KG1 (cell line): ENCODE results near the gene FOLR3.
"Not testable (repeated sequence)": the region's sequence is repeated elsewhere in the genome, so short reads cannot be mapped to it uniquely, and the experiment has no call there.

Source experiments
- DNase-seq: peaks from one replicate; lab custom pipeline; 2025; lab: John Stamatoyannopoulos, UW

The FOLR3 gene

GRCh38 chr11:72135473-72135872 is at the start of gene FOLR3:
FOLR3 (plus strand) TSS chr11:72135725; CDS start chr11:72135953, 228 bp downstream.
- DNase-seq: not testable (repeated sequence)

GRCh38 chr11:72088076-72088808 is 47.3 kb upstream of the FOLR3 start:
- no peak for DNase-seq

- DNase-seq: peak; percentile 90
Measured at GRCh38 chr11:72091292-72091691, 44.2 kb upstream of the FOLR3 start.

GRCh38 chr11:72098741-72099140 is 36.8 kb upstream of the FOLR3 start:
- DNase-seq: no peak

GRCh38 chr11:72100009-72100408 is 35.5 kb upstream of the FOLR3 start:
- no peak for DNase-seq

GRCh38 chr11:72100462-72100861 is 35.1 kb upstream of the FOLR3 start:
- peak; percentile 89 for DNase-seq

- no peak for DNase-seq
Measured at GRCh38 chr11:72102162-72102561, 33.4 kb upstream of the FOLR3 start.

GRCh38 chr11:72102631-72102945 is 32.9 kb upstream of the FOLR3 start:
- peak; percentile 67 for DNase-seq

- peak; percentile 99 for DNase-seq
Measured at GRCh38 chr11:72102946-72103753, 32.4 kb upstream of the FOLR3 start, which contains the start of gene LAMTOR1. LAMTOR1 (minus strand) TSS chr11:72103297; CDS start chr11:72103224, 73 bp downstream.

GRCh38 chr11:72103754-72104167 is 31.8 kb upstream of the FOLR3 start:
- DNase-seq: no peak

- DNase-seq: no peak
Measured at GRCh38 chr11:72105888-72106287, 29.6 kb upstream of the FOLR3 start, which contains the start of gene TOMT. TOMT (plus strand) TSS chr11:72105924; CDS start chr11:72105952, 28 bp downstream.

- no peak for DNase-seq
Measured at GRCh38 chr11:72111300-72112142, 24.0 kb upstream of the FOLR3 start.

- peak; percentile 100 for DNase-seq
Measured at GRCh38 chr11:72112143-72112977, 23.2 kb upstream of the FOLR3 start, which contains the start of gene ANAPC15. ANAPC15 (minus strand) TSS chr11:72112695; CDS start chr11:72111276, 1,419 bp downstream.

GRCh38 chr11:72112978-72113808 is 22.3 kb upstream of the FOLR3 start:
- DNase-seq: no peak

GRCh38 chr11:72114570-72114969 is 21.0 kb upstream of the FOLR3 start:
- DNase-seq: no peak

GRCh38 chr11:72116019-72116755 is 19.3 kb upstream of the FOLR3 start:
- DNase-seq: no peak

GRCh38 chr11:72119198-72119597 is 16.3 kb upstream of the FOLR3 start:
- no peak for DNase-seq

- no peak for DNase-seq
Measured at GRCh38 chr11:72120930-72121329, 14.6 kb upstream of the FOLR3 start.

GRCh38 chr11:72122607-72123006 is 12.9 kb upstream of the FOLR3 start:
- no peak for DNase-seq
